HG03280 (cell line): Measurements from ENCODE around the gene SMTN.
"Not testable (repeated sequence)": the region's sequence is repeated elsewhere in the genome, so short reads cannot be mapped to it uniquely, and the experiment has no call there.

Experiments used
- ATAC-seq: cut with Tn5 transposase; IDR thresholded peaks from one replicate; pipeline ENCODE4 v1.9.1; 2021; ENCODE audit warnings: mild to moderate bottlenecking, moderate library complexity; ENCODE audit not compliant: unreplicated experiment

Gene SMTN

DNA sequence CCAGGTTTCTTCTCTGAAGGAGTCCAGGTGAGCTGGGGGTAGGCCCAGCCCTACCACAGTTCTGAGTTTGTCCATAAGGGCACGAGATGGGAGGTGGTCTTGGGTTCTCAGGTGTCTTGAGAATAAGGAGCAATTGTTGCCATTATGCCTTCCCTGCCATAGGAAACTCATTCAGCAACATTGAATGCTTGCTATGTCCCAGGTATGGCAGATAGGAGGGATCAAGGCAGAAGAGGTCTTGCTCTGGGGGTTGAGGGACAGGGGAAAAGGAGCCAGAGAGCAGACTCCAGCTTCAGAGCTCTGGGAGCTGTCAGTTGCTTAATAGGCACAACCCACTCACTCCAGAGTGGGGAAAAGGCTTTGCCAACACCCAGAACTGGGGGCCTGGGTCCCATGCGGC is 22.0 kb downstream of the SMTN start:
- ATAC-seq: no peak

DNA sequence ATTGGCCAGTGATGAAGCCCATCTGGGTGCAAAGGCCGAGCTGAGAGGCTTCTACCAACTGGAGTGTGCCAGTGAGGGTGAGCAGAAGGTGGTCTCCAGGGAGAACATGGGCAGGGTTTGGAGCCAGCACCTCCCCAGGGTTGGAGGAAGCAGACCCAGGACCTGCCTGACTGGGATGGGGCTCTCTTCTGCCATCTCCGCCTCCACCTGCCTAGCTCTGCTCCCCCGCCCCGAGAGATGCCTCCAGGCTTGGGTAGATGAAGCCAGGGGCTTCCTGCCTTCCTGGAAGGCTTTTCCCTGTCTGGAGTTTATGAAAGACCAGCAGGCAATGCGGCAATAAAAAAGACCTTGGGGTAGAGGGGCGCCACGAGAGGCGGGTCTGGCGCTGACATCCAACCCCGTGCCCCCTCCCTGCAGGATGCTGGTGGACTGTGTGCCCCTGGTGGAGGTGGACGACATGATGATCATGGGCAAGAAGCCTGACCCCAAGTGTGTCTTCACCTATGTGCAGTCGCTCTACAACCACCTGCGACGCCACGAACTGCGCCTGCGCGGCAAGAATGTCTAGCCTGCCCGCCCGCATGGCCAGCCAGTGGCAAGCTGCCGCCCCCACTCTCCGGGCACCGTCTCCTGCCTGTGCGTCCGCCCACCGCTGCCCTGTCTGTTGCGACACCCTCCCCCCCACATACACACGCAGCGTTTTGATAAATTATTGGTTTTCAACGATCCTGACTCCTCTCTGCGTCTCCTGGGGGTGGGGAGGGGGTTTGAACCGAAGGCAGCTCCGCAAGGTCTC is 23.0 kb downstream of the SMTN start:
- no peak for ATAC-seq

DNA sequence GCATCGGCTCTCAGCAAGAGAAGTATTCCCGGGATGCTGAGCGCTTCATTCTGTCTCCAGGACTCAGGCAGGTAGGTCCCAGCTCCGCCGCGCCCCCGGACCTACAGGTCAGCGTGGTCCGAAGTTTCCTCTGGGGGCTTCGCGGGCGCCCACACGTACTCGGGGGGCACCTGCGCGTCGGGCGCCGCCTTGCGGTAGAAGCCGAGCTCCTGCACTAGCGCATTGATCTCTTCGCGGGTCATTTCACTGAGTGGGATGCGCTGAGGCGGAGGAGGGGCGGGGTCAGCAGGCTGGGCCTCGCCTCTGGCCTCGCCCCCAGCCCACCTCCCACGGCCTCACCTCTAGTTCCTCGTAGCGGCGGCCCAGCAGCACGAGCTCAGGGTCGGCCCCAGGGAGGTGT is 23.8 kb downstream of the SMTN start:
- no peak for ATAC-seq

GRCh38 chr22:31105282-31105929 is 24.3 kb downstream of the SMTN start:
- no peak for ATAC-seq

DNA sequence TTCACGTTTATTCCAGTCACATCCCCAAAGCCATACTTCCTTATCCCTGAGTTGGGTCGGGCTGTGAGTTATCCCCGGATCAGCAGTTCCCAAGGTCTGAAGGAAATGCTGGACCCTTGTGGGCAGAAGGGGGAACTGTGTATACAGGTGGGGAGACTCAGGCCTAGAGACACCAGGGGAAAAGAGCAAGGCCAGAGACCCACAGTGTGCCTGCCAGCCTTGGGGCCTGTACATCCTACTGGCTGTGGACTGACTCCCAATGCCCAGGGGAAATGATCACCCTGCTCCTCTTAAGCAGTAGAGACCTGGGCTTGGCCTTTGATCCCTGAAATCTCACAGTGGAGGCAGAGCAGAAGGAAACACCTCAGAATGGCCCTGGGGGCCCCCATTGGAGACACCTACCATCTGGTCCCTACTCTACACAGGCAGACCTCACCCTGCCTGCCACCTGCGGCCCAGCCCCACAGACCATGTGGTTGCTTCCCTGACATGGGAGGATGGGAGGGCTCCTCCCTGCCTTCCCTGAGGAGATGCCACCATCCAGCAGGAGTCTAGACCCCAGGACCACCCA is 25.0 kb downstream of the SMTN start:
- no peak for ATAC-seq

- ATAC-seq: no peak
These were observed 25.6 kb downstream of the SMTN start for GRCh38 chr22:31106731-31107177.

- ATAC-seq: peak; percentile 88
These were observed 26.2 kb downstream of the SMTN start, which contains the start of gene SELENOM for GRCh38 chr22:31107178-31107893. Gene SELENOM (minus strand): TSS chr22:31107568. CDS start chr22:31107505, 63 bp downstream.

- no peak for ATAC-seq
These were observed 26.7 kb downstream of the SMTN start for GRCh38 chr22:31107894-31108218.

DNA sequence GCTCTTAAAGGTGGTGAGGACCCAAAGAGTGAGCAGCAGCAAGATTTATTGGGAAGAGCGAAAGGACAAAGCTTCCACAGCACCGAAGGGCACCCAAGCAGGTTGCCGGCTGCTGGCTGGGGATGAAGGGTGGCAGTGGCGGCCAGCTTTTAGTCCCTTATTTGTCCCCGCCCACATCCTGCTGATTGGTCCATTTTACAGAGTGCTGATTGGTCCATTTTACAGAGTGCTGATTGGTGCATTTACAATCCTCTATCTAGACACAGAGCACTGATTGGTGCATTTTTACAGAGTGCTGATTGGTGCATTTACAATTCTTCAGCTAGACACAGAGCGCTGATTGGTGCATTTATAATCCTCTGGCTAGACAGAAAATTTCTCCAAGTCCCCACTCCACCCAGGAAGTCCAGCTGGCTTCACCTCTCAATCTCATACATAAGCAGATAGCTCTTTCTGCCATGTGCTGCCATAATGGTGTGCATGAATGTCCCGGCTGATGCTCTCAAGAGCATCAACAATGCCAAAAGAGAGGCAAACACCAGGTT is 31.5 kb downstream of the SMTN start:
- not testable (repeated sequence) for ATAC-seq

- ATAC-seq: no peak
These were observed 37.1 kb downstream of the SMTN start for GRCh38 chr22:31118046-31118820.

GRCh38 chr22:31119026-31119717 is 38.1 kb downstream of the SMTN start:
- ATAC-seq: no peak

DNA sequence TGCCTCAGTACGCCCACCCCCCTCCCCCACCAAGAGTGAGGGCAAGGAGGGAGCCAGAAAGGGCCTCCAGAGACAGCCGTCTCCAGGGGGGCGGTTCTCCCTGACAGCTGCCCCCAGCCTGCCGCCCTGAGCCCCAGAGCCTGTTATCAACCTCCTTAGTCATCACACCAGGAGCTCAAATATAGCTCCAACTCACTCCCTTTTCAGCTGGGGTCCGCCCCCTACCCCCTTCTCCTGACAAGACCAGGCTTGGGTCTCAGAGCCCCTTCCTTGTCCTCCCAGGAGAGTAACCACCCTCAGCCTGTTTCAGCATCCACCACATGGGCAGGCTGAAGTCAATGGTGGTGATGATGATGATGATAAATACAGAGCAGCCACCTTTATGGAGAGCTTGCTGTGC is 39.1 kb downstream of the SMTN start:
- no peak for ATAC-seq

DNA sequence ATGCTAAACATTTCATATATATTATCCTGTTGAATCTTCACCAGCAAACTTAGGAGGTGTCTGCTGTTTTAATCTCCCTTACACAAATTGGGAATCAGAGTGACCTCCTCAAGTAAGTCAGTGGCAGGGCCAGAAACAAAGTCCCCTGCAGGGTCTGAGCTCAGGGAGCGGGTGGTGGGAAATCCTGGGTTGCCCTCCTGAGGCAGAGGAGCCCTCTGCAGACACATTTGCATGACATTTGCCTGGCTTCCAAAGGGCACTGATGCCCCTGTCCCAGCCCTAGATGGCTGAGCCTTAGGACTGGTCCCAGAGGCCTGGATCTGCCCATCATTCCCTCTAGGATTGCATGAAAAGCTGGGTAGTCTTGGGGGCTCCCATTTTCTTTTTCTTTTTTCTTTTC is 39.5 kb downstream of the SMTN start:
- ATAC-seq: no peak

GRCh38 chr22:31121403-31121802 is 40.3 kb downstream of the SMTN start:
- ATAC-seq: no peak

GRCh38 chr22:31122196-31122531 is 41.0 kb downstream of the SMTN start:
- no peak for ATAC-seq

- ATAC-seq: no peak
These were observed 41.6 kb downstream of the SMTN start, which contains the start of gene INPP5J for GRCh38 chr22:31122532-31123291. Gene INPP5J (plus strand): TSS chr22:31122966. CDS start chr22:31123015, 49 bp downstream.

GRCh38 chr22:31123292-31123602 is 42.1 kb downstream of the SMTN start:
- ATAC-seq: no peak

- no peak for ATAC-seq
These were observed 43.2 kb downstream of the SMTN start for GRCh38 chr22:31124290-31124689.

- ATAC-seq: no peak
These were observed 43.8 kb downstream of the SMTN start for GRCh38 chr22:31124811-31125465.
